Measurements from ENCODE around the gene DTNA.

Gene DTNA

GRCh38 chr18:34847408-34847807 is 137.3 kb downstream of the DTNA start:
- DNase-seq (ENCODE audit: insufficient read length, low spot score) (no peak), FAIRE-seq (no peak)
- no peak for TF ChIP-seq CTCF (IDR thresholded peaks at IDR 0.05; ENCODE audit: insufficient read depth, missing control alignments)

GRCh38 chr18:34848156-34848555 is 138.1 kb downstream of the DTNA start:
- FAIRE-seq (no peak), DNase-seq (ENCODE audit: insufficient read length, low spot score) (no peak)
- no peak for TF ChIP-seq CTCF (IDR thresholded peaks at IDR 0.05; ENCODE audit: insufficient read depth, missing control alignments)

GRCh38 chr18:34848695-34849094 is 138.6 kb downstream of the DTNA start:
- FAIRE-seq (peak; percentile 60), DNase-seq (ENCODE audit: insufficient read length, low spot score) (no peak)
- TF ChIP-seq CTCF (IDR thresholded peaks at IDR 0.05; ENCODE audit: insufficient read depth, missing control alignments) = no peak

GRCh38 chr18:34857320-34857719 is 147.2 kb downstream of the DTNA start:
- no peak for TF ChIP-seq CTCF (IDR thresholded peaks at IDR 0.05; ENCODE audit: insufficient read depth, missing control alignments)
- DNase-seq (ENCODE audit: insufficient read length, low spot score) (no peak), FAIRE-seq (no peak)

- no peak for TF ChIP-seq CTCF (IDR thresholded peaks at IDR 0.05; ENCODE audit: insufficient read depth, missing control alignments)
- no peak for FAIRE-seq
- no peak for DNase-seq (ENCODE audit: insufficient read length, low spot score)
Observed at GRCh38 chr18:34858188-34858587, 148.1 kb downstream of the DTNA start.

GRCh38 chr18:34859496-34859895 is 149.4 kb downstream of the DTNA start:
- DNase-seq (ENCODE audit: insufficient read length, low spot score) (no peak), FAIRE-seq (no peak)
- TF ChIP-seq CTCF (IDR thresholded peaks at IDR 0.05; ENCODE audit: insufficient read depth, missing control alignments) = no peak

GRCh38 chr18:34862561-34862960 is 152.5 kb downstream of the DTNA start:
- TF ChIP-seq CTCF (IDR thresholded peaks at IDR 0.05; ENCODE audit: insufficient read depth, missing control alignments) = no peak
- DNase-seq (ENCODE audit: insufficient read length, low spot score) (no peak), FAIRE-seq (no peak)
